GM13977 (cell line): ENCODE results near the gene FAM174C.
A peak's percentile ranks its signal among the peaks of the same experiment; 100 is the strongest.

ENCODE experiments used
- DNase-seq: peaks from one replicate; pipeline ENCODE4 v3.0.0; 2012; ENCODE audit warnings: low spot score
- in situ Hi-C: fragments of 300-500 bp; cut with MboI; formaldehyde crosslinking; loops from one replicate; pipeline ENCODE4 v1.12.0; 2022; ENCODE audit warnings: low sequenced_read_pairs, low pct_unique_long_range_greater_than_20kb, mixed read lengths, inconsistent platforms; ENCODE audit not compliant: unreplicated experiment
- TF ChIP-seq, protein P1 (sequence below): IDR thresholded peaks from 2 replicates; pipeline ENCODE4 v1.5.1; 2012; ENCODE audit warnings: mild to moderate bottlenecking, control low read depth; ENCODE audit not compliant: insufficient read depth; ENCODE audit errors: extremely low read depth, missing control alignments

The FAM174C gene

DNA sequence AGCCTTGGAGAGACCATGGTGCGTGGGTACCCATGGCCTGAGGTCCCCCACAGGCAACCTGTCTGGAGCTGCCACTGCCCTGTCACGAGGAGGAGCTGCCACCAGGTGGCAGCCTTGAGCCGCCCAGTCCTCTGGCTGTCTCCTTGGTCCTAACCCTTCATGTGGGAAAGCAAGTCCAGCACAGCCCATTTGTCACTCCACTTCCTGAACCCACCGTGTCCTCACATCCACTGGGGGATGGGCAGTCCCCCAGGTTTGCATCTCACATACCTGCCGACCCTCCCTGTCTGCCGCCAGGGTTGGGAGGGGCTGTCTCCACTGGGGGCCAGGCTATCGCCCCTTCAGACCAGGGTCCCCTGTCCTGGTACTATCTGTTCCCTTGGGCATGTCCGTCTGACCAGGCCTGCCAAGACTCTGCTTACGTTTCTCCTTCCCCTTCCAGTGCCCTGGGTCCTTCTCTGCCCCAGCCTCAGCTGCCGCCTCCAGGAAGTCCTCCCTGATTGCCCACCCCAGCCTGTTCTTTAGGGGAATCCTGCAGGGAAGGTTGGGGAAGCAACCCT, 4.5 kb downstream of the FAM174C start:
- peak; percentile 94 for DNase-seq
- in situ Hi-C loops = loop anchor here (25.0 kb wide), 1 partner anchor 107 kb away; the partner anchor contains the start of gene NDUFS7

GRCh38 chr19:1280636-1281568, 5.6 kb downstream of the FAM174C start:
- in situ Hi-C loops = loop anchor here (25.0 kb wide), 1 partner anchor 106 kb away; the partner anchor contains the start of gene NDUFS7
- TF ChIP-seq, protein P1, sequence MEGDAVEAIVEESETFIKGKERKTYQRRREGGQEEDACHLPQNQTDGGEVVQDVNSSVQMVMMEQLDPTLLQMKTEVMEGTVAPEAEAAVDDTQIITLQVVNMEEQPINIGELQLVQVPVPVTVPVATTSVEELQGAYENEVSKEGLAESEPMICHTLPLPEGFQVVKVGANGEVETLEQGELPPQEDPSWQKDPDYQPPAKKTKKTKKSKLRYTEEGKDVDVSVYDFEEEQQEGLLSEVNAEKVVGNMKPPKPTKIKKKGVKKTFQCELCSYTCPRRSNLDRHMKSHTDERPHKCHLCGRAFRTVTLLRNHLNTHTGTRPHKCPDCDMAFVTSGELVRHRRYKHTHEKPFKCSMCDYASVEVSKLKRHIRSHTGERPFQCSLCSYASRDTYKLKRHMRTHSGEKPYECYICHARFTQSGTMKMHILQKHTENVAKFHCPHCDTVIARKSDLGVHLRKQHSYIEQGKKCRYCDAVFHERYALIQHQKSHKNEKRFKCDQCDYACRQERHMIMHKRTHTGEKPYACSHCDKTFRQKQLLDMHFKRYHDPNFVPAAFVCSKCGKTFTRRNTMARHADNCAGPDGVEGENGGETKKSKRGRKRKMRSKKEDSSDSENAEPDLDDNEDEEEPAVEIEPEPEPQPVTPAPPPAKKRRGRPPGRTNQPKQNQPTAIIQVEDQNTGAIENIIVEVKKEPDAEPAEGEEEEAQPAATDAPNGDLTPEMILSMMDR = no peak
- no peak for DNase-seq

More for the DNA sequence above, 4.5 kb downstream of the FAM174C start:
- TF ChIP-seq, protein P1 = peak; percentile 98

GRCh38 chr19:1281569-1282287, 6.4 kb downstream of the FAM174C start:
- in situ Hi-C loops = loop anchor here (25.0 kb wide), 1 partner anchor 106 kb away; the partner anchor contains the start of gene NDUFS7
- TF ChIP-seq, protein P1 = no peak
- DNase-seq = no peak

DNA sequence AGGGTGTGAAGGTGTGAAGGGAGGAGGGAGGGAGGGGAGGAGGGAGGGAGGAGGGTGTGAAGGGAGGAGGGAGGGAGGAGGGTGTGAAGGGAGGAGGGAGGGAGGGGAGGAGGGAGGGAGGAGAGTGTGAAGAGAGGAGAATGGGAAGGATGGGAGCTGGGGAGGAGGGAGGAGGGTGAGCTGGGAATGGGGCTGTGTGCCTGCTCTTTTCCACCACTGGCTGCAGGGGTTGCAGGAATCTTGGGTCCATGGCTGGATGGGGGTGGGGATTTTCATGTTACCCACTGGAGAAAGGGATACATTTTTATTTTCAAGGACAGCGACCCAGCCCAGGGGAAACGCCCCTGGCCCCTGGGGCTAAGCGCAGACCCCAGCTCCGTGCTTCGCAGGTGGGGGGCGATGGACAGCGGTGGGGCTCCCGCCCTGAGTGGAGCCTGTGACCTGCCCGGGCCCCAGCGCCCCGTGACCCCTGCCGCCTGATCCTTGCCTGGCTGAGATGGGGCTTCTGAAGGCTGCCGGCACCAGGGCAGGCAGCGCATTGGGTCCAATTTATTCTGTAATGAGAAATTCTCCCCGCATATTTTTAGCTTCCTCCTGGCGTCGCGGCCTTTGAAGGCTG, 7.4 kb downstream of the FAM174C start:
- TF ChIP-seq, protein P1 = no peak
- in situ Hi-C loops = loop anchor here (25.0 kb wide), 1 partner anchor 105 kb away; the partner anchor contains the start of gene NDUFS7
- DNase-seq = no peak

- in situ Hi-C loops = loop anchor here (25.0 kb wide), 1 partner anchor 104 kb away; the partner anchor contains the start of gene NDUFS7
- TF ChIP-seq, protein P1 = no peak
- DNase-seq = no peak
Observed at GRCh38 chr19:1283207-1283916, 8.0 kb downstream of the FAM174C start.
